ENCODE data around the gene CHST11. TPM values are rescaled to one million over a fixed set of nuclear protein-coding genes. Genes with fewer than 3 reads are reported as not detected.

The CHST11 gene
- total and polyA plus RNA-seq, 9 of the 15 experiments (the other 6 are each of a cell fraction or from before 2014, with no cell fraction given), result 2.3 to 38.7 (median 15.0) TPM

- 0 out of 2 replicates have a peak, but pooled peaks have one; percentile 26 for TF ChIP-seq CGGBP1 (CRISPR knock-in tag; IDR thresholded peaks at IDR 0.05)
- peak; percentile 76; the same call in 1 of the 2 replicates for TF ChIP-seq NFIC (IDR thresholded peaks at IDR 0.05)
- TF ChIP-seq, protein P1, sequence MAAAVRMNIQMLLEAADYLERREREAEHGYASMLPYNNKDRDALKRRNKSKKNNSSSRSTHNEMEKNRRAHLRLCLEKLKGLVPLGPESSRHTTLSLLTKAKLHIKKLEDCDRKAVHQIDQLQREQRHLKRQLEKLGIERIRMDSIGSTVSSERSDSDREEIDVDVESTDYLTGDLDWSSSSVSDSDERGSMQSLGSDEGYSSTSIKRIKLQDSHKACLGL (CRISPR knock-in tag; IDR thresholded peaks at IDR 0.05; ENCODE audit: borderline replicate concordance, poor library complexity, severe bottlenecking), result no peak
- TF ChIP-seq PRDM10 (IDR thresholded peaks at IDR 0.05; ENCODE audit: partially characterized antibody), result peak; percentile 68
- TF ChIP-seq ZNF75A (CRISPR knock-in tag; IDR thresholded peaks at IDR 0.05), result no peak
- TF ChIP-seq PHTF2 (CRISPR knock-in tag; IDR thresholded peaks at IDR 0.05), result no peak
- TF ChIP-seq RBBP5 (IDR thresholded peaks at IDR 0.05; ENCODE audit: borderline replicate concordance, insufficient read depth, low read length, poor library complexity, severe bottlenecking), result peak; percentile 34
- no peak for TF ChIP-seq TRIM28 (IDR thresholded peaks at IDR 0.05)
- TF ChIP-seq, protein P2, sequence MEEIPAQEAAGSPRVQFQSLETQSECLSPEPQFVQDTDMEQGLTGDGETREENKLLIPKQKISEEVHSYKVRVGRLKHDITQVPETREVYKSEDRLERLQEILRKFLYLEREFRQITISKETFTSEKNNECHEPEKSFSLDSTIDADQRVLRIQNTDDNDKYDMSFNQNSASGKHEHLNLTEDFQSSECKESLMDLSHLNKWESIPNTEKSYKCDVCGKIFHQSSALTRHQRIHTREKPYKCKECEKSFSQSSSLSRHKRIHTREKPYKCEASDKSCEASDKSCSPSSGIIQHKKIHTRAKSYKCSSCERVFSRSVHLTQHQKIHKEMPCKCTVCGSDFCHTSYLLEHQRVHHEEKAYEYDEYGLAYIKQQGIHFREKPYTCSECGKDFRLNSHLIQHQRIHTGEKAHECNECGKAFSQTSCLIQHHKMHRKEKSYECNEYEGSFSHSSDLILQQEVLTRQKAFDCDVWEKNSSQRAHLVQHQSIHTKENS (CRISPR knock-in tag; IDR thresholded peaks at IDR 0.05), result no peak
- TF ChIP-seq KDM1A (IDR thresholded peaks at IDR 0.05), result peak; percentile 85 to 88
- no peak for TF ChIP-seq KLF16 (IDR thresholded peaks at IDR 0.05)
- TF ChIP-seq PHF8 (IDR thresholded peaks at IDR 0.05; ENCODE audit: borderline replicate concordance, low read length), result no peak
- TF ChIP-seq PRPF4 (IDR thresholded peaks at IDR 0.05; ENCODE audit: insufficient read depth, low read depth, low read length, poor library complexity, severe bottlenecking), result no peak
- no peak for TF ChIP-seq ZNF140 (CRISPR knock-in tag; IDR thresholded peaks at IDR 0.05)
- no peak for TF ChIP-seq PHF21A (IDR thresholded peaks at IDR 0.05; ENCODE audit: borderline replicate concordance, low read depth)
- TF ChIP-seq ILK (tag; IDR thresholded peaks at IDR 0.05; ENCODE audit: borderline replicate concordance, low read depth), result no peak
These were observed 143.4 kb downstream of the CHST11 start (continued) for GRCh38 chr12:104600036-104600712.
